ENCODE data around the gene DPH5.
"Not testable (repeated sequence)": the region's sequence is repeated elsewhere in the genome, so short reads cannot be mapped to it uniquely, and the experiment has no call there.

Gene DPH5

GRCh38 chr1:100979631-100980030, 46.0 kb downstream of the DPH5 start:
- DNase-seq = no peak

GRCh38 chr1:100976936-100977335, 48.6 kb downstream of the DPH5 start:
- DNase-seq = no peak

- DNase-seq = no peak
These were observed 53.4 kb downstream of the DPH5 start for GRCh38 chr1:100972185-100972584.

- DNase-seq = no peak
These were observed 54.6 kb downstream of the DPH5 start for GRCh38 chr1:100971021-100971420.

GRCh38 chr1:100969327-100969726, 56.3 kb downstream of the DPH5 start:
- DNase-seq = no peak

GRCh38 chr1:100968621-100969020, 57.0 kb downstream of the DPH5 start:
- no peak for DNase-seq

- no peak for DNase-seq
These were observed 65.5 kb downstream of the DPH5 start for GRCh38 chr1:100960098-100960497.

- DNase-seq = no peak
These were observed 66.0 kb downstream of the DPH5 start for GRCh38 chr1:100959502-100960060.

- DNase-seq = no peak
These were observed 70.3 kb downstream of the DPH5 start for GRCh38 chr1:100955322-100955721.

- DNase-seq = no peak
These were observed 71.4 kb downstream of the DPH5 start for GRCh38 chr1:100953960-100954730.

- not testable (repeated sequence) for DNase-seq
These were observed 72.6 kb downstream of the DPH5 start for GRCh38 chr1:100952970-100953369.

GRCh38 chr1:100952104-100952745, 73.4 kb downstream of the DPH5 start:
- DNase-seq = no peak

GRCh38 chr1:100950781-100951180, 74.8 kb downstream of the DPH5 start:
- no peak for DNase-seq

- no peak for DNase-seq
These were observed 75.2 kb downstream of the DPH5 start for GRCh38 chr1:100950337-100950736.

- peak; percentile 83 for DNase-seq
These were observed 75.9 kb downstream of the DPH5 start for GRCh38 chr1:100949515-100950158.

- not testable (repeated sequence) for DNase-seq
These were observed 76.7 kb downstream of the DPH5 start for GRCh38 chr1:100948721-100949405.

- DNase-seq = not testable (repeated sequence)
These were observed 77.8 kb downstream of the DPH5 start for GRCh38 chr1:100947816-100948215.

- DNase-seq = not testable (repeated sequence)
These were observed 79.5 kb downstream of the DPH5 start for GRCh38 chr1:100946064-100946463.

GRCh38 chr1:100943533-100943932, 82.1 kb downstream of the DPH5 start:
- DNase-seq = no peak

- no peak for DNase-seq
These were observed 83.1 kb downstream of the DPH5 start for GRCh38 chr1:100942304-100943046.

GRCh38 chr1:100941580-100942216, 83.9 kb downstream of the DPH5 start:
- no peak for DNase-seq

- DNase-seq = no peak
These were observed 84.5 kb downstream of the DPH5 start for GRCh38 chr1:100941098-100941527.

Measured in activated effector memory CD4-positive, alpha-beta T cell treated with anti-CD3 and anti-CD28 coated beads, Interleukin-2, amount 50 U/mL, for 16 hours (primary cell).